GM19023 (cell line): ENCODE data around the gene RCAN2.
"Not testable (repeated sequence)": the region's sequence is repeated elsewhere in the genome, so short reads cannot be mapped to it uniquely, and the experiment has no call there.

Experiments
- ATAC-seq: cut with Tn5 transposase; IDR thresholded peaks from one replicate; pipeline ENCODE4 v1.9.1; 2021; ENCODE audit warnings: mild to moderate bottlenecking, moderate library complexity; ENCODE audit not compliant: unreplicated experiment

RCAN2 gene

GRCh38 chr6:46390153-46390876 lies 100.9 kb downstream of the RCAN2 start:
- no peak for ATAC-seq

- ATAC-seq: not testable (repeated sequence)
Observed at GRCh38 chr6:46387728-46388127, 103.5 kb downstream of the RCAN2 start.

- no peak for ATAC-seq
Observed at GRCh38 chr6:46381579-46381978, 109.7 kb downstream of the RCAN2 start.

DNA sequence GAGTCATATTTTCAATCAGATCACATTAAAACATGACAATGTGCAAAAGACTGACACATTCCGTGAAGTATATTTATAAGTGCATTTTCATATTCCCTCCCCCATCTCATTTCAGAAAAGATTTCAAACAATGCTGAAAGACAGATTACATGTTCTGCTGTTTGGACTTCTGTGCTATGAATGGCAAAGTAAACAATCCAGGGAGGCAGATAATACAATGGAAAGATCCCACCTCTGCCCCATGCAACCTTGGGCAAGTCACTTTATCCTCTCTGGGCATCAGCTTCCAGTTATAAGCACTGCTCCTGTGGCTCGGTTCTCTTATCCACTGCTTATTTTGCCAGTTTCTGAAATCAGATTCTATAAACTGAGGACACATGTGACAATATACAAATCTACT lies 110.2 kb downstream of the RCAN2 start:
- ATAC-seq: no peak

- ATAC-seq: no peak
Observed at GRCh38 chr6:46380152-46380807, 111.0 kb downstream of the RCAN2 start.

GRCh38 chr6:46378882-46379416 lies 112.3 kb downstream of the RCAN2 start:
- no peak for ATAC-seq

DNA sequence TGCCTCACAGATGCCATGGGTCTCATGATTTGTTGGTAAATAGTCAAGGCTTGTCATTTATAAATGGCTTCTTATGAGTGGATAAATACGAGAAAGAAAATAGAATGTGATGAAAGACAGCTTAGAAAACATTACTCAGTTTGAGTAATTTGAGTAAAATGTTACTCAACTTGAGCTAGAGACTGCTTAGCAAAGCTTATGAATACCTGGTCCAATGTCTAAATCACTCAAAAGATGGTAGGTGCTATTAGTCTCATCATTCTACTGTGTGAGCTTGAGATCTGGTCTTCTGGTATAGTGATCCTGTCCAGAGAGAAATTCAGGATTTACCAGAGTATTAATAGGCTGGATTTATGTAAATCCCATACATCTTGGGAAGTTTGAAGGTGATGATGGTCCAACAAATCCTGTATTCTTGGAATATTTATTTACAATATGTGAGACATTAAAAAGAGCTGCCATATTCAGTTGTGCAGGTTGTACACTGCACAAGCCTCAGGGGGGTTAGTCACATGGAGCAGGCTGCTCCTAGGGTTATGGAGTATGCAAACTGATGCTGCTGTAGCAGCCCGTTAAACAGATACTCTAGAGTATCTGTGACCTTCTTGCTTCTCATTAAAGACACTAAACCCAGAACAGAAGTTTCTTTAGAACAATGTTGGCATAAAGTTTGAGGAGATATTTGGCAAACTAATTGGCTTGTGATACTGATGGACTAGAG lies 112.9 kb downstream of the RCAN2 start:
- no peak for ATAC-seq

DNA sequence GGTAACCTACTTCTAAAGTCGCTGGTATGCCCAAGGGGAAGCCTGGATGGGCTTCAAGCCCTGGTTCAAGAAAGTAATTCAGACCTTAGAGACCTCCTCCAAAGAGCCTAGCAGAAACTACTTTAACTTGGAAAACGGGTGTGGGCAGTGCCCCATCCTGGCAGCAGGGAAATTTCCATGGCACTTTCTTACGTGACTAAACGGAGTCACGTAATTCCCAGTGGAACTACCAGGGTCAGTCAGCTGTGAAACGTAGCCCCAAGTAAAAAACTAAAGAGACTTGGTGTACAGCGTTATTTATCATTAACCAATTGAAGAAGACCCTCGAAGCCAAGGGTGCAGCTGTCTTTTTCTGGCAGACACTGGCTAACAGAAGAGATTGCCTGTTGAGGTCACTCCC lies 114.0 kb downstream of the RCAN2 start:
- peak; percentile 3 for ATAC-seq

DNA sequence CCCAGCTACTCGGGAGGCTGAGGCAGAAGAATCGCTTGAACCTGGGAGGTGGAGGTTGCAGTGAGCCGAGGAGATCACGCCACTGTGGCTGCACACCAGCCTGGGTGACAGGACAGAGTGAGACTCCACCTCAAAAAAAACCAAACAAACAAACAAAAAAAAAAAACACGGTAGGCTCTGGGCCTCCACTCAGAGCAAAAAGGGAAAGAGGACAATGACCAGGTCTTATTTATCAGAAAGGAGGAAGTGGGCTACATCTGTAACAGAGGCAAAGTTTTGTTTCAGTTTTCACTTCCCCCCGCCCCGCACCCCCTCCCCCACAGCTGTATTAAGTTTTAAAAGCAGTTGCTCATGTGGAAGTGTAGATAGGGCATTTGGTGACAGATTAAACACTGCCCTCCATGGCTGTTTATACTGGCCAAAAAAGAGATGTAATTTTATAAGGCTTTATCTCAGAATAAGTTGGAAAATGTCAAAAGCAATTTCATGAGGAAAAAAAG lies 114.6 kb downstream of the RCAN2 start:
- peak; percentile 85 for ATAC-seq

DNA sequence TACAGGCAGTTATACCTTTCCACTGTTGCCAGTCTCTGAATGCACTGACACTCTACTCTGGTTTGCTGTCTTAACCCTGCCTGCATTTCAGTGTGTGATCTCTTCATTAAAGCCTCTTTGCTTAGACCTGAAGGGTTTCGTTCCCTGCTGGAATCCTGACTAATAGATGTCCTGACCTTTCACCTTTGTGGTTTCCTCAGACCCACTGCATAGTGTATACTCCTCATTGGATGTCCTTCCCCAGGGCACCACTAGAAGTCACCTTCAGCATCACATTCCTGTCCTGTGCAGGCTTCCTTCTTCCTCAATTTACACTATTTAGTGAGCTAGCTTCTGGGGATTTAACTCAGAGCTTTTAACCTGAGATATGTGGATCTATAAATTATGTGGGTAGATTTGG lies 120.6 kb downstream of the RCAN2 start:
- ATAC-seq: no peak

- ATAC-seq: no peak
Observed at GRCh38 chr6:46368169-46368536, 123.1 kb downstream of the RCAN2 start.

GRCh38 chr6:46367354-46368168 lies 123.7 kb downstream of the RCAN2 start:
- ATAC-seq: no peak

- ATAC-seq: no peak
Observed at GRCh38 chr6:46366190-46366900, 124.9 kb downstream of the RCAN2 start.

- no peak for ATAC-seq
Observed at GRCh38 chr6:46357591-46357990, 133.7 kb downstream of the RCAN2 start.

DNA sequence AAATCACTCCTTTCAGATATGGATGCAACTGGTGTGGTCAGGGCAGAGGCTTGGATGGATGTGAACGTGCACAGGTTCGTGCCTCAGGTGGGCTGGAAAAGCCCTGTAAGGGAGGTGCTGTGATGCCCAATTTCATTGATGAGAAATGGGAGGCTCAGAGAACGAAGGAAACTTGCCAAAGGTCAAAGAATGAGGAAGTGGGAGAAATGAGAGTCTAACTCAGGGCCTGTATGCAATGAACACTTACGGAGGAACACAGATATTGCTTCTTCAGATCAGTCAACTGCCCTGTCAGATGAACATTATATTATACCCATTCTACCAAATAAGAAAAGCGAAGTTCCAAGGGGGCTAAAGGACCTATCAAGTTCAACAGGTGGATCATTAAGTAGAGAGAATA lies 134.7 kb downstream of the RCAN2 start:
- no peak for ATAC-seq

DNA sequence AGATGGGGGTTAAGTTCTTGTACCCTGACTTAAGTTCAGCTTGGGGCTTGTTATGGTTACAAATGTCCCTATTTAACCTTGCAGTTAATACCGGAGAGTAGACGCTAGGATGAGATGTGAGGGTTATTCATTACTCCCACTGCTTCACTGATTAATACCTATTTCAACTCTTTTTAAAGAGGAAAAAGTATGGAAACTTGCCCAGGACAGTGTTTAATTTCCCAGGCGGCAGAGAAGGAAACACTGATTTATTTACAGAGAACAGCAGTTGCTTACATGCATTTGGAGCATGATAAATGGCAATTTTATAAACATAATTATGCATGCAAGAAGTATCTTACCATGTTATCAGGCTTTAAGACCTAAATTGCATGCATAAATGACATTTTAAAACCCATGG lies 137.7 kb downstream of the RCAN2 start:
- ATAC-seq: no peak

DNA sequence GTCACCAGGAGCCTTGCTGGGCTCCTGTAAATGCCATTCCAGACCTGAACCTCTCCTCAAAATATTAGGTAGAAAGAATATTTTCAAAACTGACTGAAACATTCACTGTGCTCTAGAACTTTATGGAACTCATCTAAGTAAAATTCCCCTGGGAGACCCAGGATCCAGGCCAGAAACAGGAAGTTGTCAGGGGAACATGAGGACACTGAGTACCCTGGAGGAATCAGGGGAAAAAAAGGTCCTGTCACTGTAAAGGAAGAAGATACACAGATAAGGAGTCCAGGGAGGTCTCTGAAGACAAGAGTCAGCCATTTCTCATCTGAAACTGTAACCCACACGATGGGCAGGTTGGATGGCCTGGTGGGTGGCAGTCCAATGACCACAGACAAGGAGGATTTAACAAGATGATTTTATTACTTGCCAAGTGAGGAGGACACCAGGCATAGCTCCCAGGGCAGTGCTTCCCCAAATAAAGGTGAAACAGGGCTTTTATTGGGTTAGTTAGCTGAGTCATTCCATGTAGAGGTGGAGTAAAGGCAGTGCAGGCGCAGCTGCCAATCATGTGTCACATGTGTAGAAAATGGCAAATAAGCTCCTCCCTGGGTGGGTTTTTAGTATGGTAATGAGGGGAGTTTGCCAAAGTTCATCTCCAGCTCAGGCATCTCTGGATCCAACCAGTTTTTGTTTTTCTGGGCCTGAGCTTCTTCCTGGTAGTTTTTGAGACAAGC lies 138.5 kb downstream of the RCAN2 start:
- no peak for ATAC-seq

- no peak for ATAC-seq
Observed at GRCh38 chr6:46350714-46351113, 140.5 kb downstream of the RCAN2 start.

- no peak for ATAC-seq
Observed at GRCh38 chr6:46347669-46348068, 143.6 kb downstream of the RCAN2 start.
